GM21526 (cell line): Measurements from ENCODE around the gene USP7.
"Not testable (repeated sequence)": the region's sequence is repeated elsewhere in the genome, so short reads cannot be mapped to it uniquely, and the experiment has no call there.

Experiments
- ATAC-seq: cut with Tn5 transposase; IDR thresholded peaks from one replicate; pipeline ENCODE4 v1.9.1; 2021; ENCODE audit warnings: moderate library complexity; ENCODE audit not compliant: unreplicated experiment, low FRiP score

Gene USP7

GRCh38 chr16:8928467-8928957, 35.2 kb downstream of the USP7 start:
- ATAC-seq, result no peak

GRCh38 chr16:8926827-8927226, 36.9 kb downstream of the USP7 start:
- no peak for ATAC-seq

GRCh38 chr16:8925455-8925854, 38.3 kb downstream of the USP7 start:
- ATAC-seq, result no peak

GRCh38 chr16:8924214-8924613, 39.5 kb downstream of the USP7 start:
- no peak for ATAC-seq

- ATAC-seq, result no peak
Observed at GRCh38 chr16:8923199-8923598, 40.5 kb downstream of the USP7 start.

GRCh38 chr16:8921347-8921984, 42.2 kb downstream of the USP7 start:
- ATAC-seq, result no peak

- no peak for ATAC-seq
Observed at GRCh38 chr16:8920645-8921346, 42.9 kb downstream of the USP7 start.

GRCh38 chr16:8919934-8920462, 43.7 kb downstream of the USP7 start:
- no peak for ATAC-seq

- ATAC-seq, result no peak
Observed at GRCh38 chr16:8919089-8919933, 44.4 kb downstream of the USP7 start.

- not testable (repeated sequence) for ATAC-seq
Observed at GRCh38 chr16:8917336-8917735, 46.4 kb downstream of the USP7 start.

GRCh38 chr16:8916541-8917225, 47.0 kb downstream of the USP7 start:
- no peak for ATAC-seq

- no peak for ATAC-seq
Observed at GRCh38 chr16:8915722-8916301, 47.9 kb downstream of the USP7 start.

- ATAC-seq, result no peak
Observed at GRCh38 chr16:8914098-8914497, 49.6 kb downstream of the USP7 start.

GRCh38 chr16:8912793-8913192, 50.9 kb downstream of the USP7 start:
- no peak for ATAC-seq

GRCh38 chr16:8910811-8911210, 52.9 kb downstream of the USP7 start:
- ATAC-seq, result no peak

- no peak for ATAC-seq
Observed at GRCh38 chr16:8908810-8909468, 54.8 kb downstream of the USP7 start.

- ATAC-seq, result no peak
Observed at GRCh38 chr16:8907096-8907495, 56.6 kb downstream of the USP7 start.

GRCh38 chr16:8905795-8906591, 57.7 kb downstream of the USP7 start:
- ATAC-seq, result no peak
